Measurements from ENCODE around the gene ZCCHC2.

The ZCCHC2 gene

DNA sequence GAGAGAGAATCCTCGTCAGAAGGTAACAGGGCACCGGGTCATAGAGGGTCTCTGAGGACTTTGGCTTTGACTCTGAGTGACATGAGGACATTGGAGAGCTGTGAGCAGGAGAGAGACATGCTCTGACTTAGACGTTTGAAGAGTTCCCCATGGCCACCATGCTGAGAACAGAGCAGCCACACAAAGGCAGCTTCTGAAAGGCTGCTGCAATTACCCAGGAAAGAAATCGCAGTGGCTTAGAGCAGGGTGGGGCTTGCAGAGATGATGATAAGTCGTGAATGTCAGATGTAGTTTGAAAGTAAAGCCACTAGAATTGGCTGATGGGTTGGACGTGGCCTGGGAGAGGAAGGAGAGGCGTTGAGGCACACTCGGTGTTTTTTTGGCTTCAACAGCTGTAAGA, 79.0 kb downstream of the ZCCHC2 start:
- TF ChIP-seq, protein P1, sequence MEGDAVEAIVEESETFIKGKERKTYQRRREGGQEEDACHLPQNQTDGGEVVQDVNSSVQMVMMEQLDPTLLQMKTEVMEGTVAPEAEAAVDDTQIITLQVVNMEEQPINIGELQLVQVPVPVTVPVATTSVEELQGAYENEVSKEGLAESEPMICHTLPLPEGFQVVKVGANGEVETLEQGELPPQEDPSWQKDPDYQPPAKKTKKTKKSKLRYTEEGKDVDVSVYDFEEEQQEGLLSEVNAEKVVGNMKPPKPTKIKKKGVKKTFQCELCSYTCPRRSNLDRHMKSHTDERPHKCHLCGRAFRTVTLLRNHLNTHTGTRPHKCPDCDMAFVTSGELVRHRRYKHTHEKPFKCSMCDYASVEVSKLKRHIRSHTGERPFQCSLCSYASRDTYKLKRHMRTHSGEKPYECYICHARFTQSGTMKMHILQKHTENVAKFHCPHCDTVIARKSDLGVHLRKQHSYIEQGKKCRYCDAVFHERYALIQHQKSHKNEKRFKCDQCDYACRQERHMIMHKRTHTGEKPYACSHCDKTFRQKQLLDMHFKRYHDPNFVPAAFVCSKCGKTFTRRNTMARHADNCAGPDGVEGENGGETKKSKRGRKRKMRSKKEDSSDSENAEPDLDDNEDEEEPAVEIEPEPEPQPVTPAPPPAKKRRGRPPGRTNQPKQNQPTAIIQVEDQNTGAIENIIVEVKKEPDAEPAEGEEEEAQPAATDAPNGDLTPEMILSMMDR (IDR thresholded peaks at IDR 0.05; ENCODE audit: low read depth, low read length, missing control alignments): no peak
- DNase-seq (ENCODE audit: extremely low read depth, low read depth): no peak
- no peak overlapping the region for H3K4me3 ChIP-seq (replicated peaks; ENCODE audit: low read depth, low read length)

DNA sequence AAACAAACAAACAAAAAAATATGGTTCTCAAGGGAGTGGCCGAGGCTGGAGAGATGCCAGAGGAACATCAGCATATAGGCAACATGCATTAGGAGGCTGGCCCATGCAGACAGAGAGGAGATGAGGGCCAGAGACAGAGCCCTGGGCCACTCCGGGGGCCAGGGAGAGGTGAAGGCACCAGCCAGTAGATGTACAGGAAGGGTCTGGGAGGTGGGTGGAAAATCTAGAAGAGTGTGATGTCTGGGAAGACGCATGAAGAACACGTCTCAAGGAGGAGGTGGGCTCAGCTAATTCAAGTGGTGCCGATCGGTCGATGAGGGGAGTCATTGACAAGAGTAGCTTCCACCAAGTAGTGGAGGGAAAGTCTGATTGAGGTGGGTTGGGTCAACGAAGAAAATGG, 79.9 kb downstream of the ZCCHC2 start:
- TF ChIP-seq, protein P1 (IDR thresholded peaks at IDR 0.05; ENCODE audit: low read depth, low read length, missing control alignments): no peak
- no peak for DNase-seq (ENCODE audit: extremely low read depth, low read depth)
- no peak overlapping the region for H3K4me3 ChIP-seq (replicated peaks; ENCODE audit: low read depth, low read length)

DNA sequence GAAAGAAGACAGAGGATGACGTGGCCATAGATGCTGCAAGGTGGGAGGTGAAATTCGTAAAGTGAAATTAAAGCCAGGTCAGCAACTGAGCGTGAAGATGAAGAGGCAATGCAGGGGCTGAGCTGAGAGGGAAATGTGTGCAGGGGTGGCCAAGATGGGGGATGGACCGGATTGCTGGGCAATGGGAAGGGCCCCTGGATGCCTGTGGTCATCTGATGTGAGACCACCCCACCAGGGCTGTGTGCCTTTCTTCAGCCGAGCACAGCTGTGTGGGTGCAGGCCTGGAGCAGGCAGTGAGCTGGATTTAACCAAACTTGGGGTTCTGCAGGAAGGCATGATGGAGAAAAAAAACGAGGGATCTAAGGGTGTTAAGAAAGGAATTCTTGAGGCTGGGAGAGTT, 80.4 kb downstream of the ZCCHC2 start:
- no peak overlapping the region for H3K4me3 ChIP-seq (replicated peaks; ENCODE audit: low read depth, low read length)
- TF ChIP-seq, protein P1 (IDR thresholded peaks at IDR 0.05; ENCODE audit: low read depth, low read length, missing control alignments): no peak
- no peak for DNase-seq (ENCODE audit: extremely low read depth, low read depth)

DNA sequence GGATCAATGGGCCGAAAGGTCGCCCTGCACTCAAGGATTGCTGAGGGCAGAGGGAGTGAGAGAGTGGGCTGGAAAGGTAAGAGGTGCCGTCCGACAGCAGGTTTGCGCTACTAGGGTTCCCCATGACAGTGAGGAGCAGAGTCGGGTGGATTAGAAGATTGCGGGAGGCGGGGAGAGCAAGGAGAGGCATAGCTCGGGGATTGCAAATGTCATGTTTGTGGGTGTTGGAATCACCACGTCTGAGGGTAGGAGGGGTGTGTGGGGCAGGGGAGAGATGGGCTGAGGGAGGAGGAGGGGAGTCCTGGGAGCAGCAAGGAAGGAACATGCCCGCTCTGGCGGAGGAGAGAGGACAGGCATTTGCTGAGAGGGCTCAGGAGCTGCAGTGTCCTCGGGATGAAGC, 81.2 kb downstream of the ZCCHC2 start:
- TF ChIP-seq, protein P1 (IDR thresholded peaks at IDR 0.05; ENCODE audit: low read depth, low read length, missing control alignments): no peak
- H3K4me3 ChIP-seq (replicated peaks; ENCODE audit: low read depth, low read length): no peak overlapping the region
- DNase-seq (ENCODE audit: extremely low read depth, low read depth): no peak

DNA sequence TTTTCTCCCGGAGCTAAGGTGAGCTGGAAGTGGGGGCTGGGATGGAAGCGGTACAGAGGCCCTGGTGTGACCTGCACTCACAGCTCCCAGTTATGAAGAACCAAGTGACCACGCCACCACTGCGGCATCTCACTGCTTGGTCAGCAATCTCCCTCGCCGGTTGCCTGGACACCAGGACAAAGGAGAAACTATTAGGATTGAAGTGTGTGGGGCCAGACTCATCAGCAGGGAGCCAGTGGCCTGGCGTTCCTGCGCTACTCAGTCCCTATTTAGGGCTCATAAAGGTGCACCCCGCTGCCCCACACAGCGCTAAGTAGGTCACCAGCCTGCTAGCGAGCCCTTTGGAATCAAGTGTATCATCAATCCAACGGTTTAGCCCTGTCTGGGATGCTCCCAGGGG, 82.9 kb downstream of the ZCCHC2 start:
- TF ChIP-seq, protein P1 (IDR thresholded peaks at IDR 0.05; ENCODE audit: low read depth, low read length, missing control alignments): no peak
- DNase-seq (ENCODE audit: extremely low read depth, low read depth): no peak
- no peak overlapping the region for H3K4me3 ChIP-seq (replicated peaks; ENCODE audit: low read depth, low read length)

DNA sequence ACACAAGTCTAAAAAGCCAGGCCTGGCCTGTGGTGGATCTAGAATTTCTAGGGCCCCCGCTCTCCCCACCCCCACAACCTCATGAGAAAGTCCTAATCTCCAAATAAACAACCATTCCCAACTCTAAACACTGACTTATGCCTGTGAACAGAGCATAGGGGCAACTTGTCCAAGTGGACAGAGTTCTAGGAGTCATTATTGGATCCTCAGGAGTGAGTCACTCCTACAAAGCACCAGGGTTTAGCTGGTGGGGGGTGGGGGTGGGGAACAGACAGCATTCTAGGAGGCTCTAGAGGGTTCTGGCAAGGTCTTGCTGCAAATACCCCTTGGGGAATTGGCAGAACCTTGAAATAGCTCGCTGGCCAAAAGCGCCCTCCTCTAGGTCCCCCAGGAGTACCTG, 83.3 kb downstream of the ZCCHC2 start:
- no peak for DNase-seq (ENCODE audit: extremely low read depth, low read depth)
- H3K4me3 ChIP-seq (replicated peaks; ENCODE audit: low read depth, low read length): no peak overlapping the region
- TF ChIP-seq, protein P1 (IDR thresholded peaks at IDR 0.05; ENCODE audit: low read depth, low read length, missing control alignments): no peak

DNA sequence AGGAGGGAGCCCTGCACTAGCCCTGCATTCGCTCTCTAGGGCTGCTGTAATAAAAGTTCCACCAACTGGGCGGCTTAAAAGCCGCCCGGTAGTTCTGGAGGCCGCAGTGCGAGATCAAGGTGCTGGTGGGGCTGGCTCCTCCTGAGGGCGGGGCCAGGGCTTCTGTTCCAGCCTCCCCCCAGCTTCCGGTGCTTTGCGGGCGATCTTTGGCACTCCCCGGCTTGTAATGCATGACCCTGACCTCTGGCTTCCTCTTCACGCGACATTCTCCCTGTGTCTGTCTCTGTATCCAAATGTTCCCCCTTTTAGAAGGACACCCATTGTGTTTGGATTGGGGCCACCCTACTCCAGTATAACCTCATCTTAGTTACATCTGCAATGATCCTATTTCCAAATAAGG, 84.5 kb downstream of the ZCCHC2 start:
- TF ChIP-seq, protein P1 (IDR thresholded peaks at IDR 0.05; ENCODE audit: low read depth, low read length, missing control alignments): no peak
- DNase-seq (ENCODE audit: extremely low read depth, low read depth): no peak
- no peak overlapping the region for H3K4me3 ChIP-seq (replicated peaks; ENCODE audit: low read depth, low read length)
